Activated CD8-positive, alpha-beta T cell treated with anti-CD3 and anti-CD28 coated beads for 36 hours (primary cell): ENCODE measurements around the gene MUC22. TPM values are rescaled to one million over a fixed set of nuclear protein-coding genes. Genes with fewer than 3 reads are reported as not detected.
A peak's percentile ranks its signal among the peaks of the same experiment; 100 is the strongest.
"Not testable (repeated sequence)": the region's sequence is repeated elsewhere in the genome, so short reads cannot be mapped to it uniquely, and the experiment has no call there.

Source experiments
- ATAC-seq: fragments of 200-7000 bp; cut with Tn5 transposase; one replicate; pipeline ENCODE4 v1.10.0; 2021; ENCODE audit warnings: mild to moderate bottlenecking, moderate library complexity
- CTCF ChIA-PET: fragments of 350-600 bp; sonication (Branson Sonifier 250); formaldehyde crosslinking; loops from one replicate; lab custom pipeline; 2021; ENCODE audit warnings: antibody characterized with exemption; lab: Charles Lee
- POLR2A ChIA-PET: fragments of 350-600 bp; sonication (Branson Sonifier 250); formaldehyde crosslinking; loops from one replicate; lab custom pipeline; 2021; ENCODE audit warnings: antibody characterized with exemption; lab: Charles Lee
- DNase-seq: peaks from one replicate; pipeline ENCODE4 v3.0.0-alpha.2; 2020
- H3K27ac Mint-ChIP-seq: one replicate; pipeline ENCODE4 v1.8.0; 2021; ENCODE audit warnings: mild to moderate bottlenecking, mixed read lengths
- H3K27me3 Mint-ChIP-seq: one replicate; pipeline ENCODE4 v1.8.0; 2021; ENCODE audit warnings: mixed read lengths
- H3K36me3 Mint-ChIP-seq: one replicate; pipeline ENCODE4 v1.8.0; 2021; ENCODE audit warnings: low read depth, mixed read lengths
- H3K4me1 Mint-ChIP-seq: one replicate; pipeline ENCODE4 v1.8.0; 2021; ENCODE audit warnings: low read depth, mixed read lengths
- H3K4me3 Mint-ChIP-seq: one replicate; pipeline ENCODE4 v1.8.0; 2021; ENCODE audit warnings: mild to moderate bottlenecking, moderate library complexity, mixed read lengths
- H3K9me3 Mint-ChIP-seq: one replicate; pipeline ENCODE4 v1.8.0; 2021; ENCODE audit warnings: mixed read lengths
- intact Hi-C: fragments of 100-400 bp; cut with micrococcal nuclease; formaldehyde crosslinking; loops from one replicate; pipeline ENCODE4 v1.10.0; 2022
- total RNA-seq, 2 experiments: library from RNA; stranded (reverse); gene quantifications; one replicate each; pipeline ENCODE4 v1.2.3, GENCODE V29; 2021
- TF ChIP-seq, protein P1 (sequence below): fragments of 200-600 bp; IDR thresholded peaks from one replicate; pipeline ENCODE4 v1.8.0; 2022; ENCODE audit warnings: antibody characterized with exemption, mild to moderate bottlenecking

The MUC22 gene
- total RNA-seq, 2 experiments from 2014 or later: not detected

DNA sequence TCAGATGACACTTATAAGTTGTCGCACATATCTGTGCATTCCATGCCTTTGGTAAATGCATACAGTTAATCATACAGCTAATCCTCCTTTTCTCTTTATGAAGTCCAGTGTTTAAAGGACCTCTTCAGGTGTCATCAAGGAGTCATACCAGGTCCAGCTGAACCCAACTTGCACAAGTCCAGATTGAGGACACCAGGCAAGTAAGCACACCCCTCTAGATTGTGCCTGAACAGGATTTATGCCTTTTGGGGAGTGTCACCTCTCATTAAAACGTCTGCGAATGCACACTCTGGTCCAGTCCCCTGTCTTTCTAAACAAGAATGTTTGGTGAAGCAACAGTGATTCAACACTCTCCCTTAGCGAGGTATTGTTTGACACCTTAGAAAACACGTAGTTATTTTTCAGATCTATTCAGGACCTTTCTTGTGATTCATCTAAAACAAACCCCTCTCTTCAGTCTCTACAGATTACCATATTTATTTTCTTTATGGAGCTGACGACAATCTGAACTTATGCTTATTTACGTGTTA lies 53.7 kb downstream of the MUC22 start:
- DNase-seq (no peak), ATAC-seq (no peak)
- peaks cover 1% of the 10 kb centered on the region for H3K27me3 Mint-ChIP-seq
- no peak overlapping the region for H3K27ac Mint-ChIP-seq
- H3K4me1 Mint-ChIP-seq: no peaks in the 10 kb centered on the region
- no peaks in the 10 kb centered on the region for H3K36me3 Mint-ChIP-seq
- TF ChIP-seq, protein P1, sequence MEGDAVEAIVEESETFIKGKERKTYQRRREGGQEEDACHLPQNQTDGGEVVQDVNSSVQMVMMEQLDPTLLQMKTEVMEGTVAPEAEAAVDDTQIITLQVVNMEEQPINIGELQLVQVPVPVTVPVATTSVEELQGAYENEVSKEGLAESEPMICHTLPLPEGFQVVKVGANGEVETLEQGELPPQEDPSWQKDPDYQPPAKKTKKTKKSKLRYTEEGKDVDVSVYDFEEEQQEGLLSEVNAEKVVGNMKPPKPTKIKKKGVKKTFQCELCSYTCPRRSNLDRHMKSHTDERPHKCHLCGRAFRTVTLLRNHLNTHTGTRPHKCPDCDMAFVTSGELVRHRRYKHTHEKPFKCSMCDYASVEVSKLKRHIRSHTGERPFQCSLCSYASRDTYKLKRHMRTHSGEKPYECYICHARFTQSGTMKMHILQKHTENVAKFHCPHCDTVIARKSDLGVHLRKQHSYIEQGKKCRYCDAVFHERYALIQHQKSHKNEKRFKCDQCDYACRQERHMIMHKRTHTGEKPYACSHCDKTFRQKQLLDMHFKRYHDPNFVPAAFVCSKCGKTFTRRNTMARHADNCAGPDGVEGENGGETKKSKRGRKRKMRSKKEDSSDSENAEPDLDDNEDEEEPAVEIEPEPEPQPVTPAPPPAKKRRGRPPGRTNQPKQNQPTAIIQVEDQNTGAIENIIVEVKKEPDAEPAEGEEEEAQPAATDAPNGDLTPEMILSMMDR: no peak
- ChIA-PET CTCF (interaction anchor here (0.6 to 4.8 kb wide), 3 partner anchors 22 to 795 kb away, joined by 3 to 21 read pairs (median 4); no protein-coding TSS in a partner anchor), POLR2A (no interaction called here)
- no peak overlapping the region for H3K4me3 Mint-ChIP-seq
- no peaks in the 10 kb centered on the region for H3K9me3 Mint-ChIP-seq
- intact Hi-C loops: no loop called here

DNA sequence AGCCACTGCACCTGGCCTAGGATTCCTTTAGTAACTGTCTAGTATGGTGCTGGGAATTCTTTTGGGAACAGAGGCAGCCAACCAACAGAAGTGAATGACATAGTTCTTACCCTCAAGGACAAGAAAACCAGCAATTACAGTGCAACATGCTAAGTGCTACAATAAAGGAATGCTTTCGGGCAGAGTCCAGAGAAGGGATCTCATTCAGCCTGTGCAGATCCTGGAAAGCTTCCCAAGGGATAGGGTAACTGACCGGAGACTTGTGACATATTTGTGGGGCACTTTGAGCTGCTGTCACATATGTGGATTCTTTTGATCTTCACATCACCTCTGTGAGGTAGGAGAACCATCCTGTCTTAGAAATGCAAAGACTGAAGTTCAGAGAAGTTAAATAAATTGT lies 55.3 kb downstream of the MUC22 start:
- CTCF ChIA-PET: interaction anchor here (1.4 kb wide), 1 partner anchor 97 kb away, joined by 3 read pairs; no protein-coding TSS in a partner anchor
- peaks cover 1% of the 10 kb centered on the region for H3K27me3 Mint-ChIP-seq
- ATAC-seq: no peak
- no peak overlapping the region for H3K27ac Mint-ChIP-seq
- no peak overlapping the region for H3K4me3 Mint-ChIP-seq
- TF ChIP-seq, protein P1: no peak
- H3K4me1 Mint-ChIP-seq: peaks cover 1% of the 10 kb centered on the region
- POLR2A ChIA-PET: no interaction called here
- H3K9me3 Mint-ChIP-seq: no peaks in the 10 kb centered on the region
- no peaks in the 10 kb centered on the region for H3K36me3 Mint-ChIP-seq
- no peak for DNase-seq
- intact Hi-C loops: no loop called here

DNA sequence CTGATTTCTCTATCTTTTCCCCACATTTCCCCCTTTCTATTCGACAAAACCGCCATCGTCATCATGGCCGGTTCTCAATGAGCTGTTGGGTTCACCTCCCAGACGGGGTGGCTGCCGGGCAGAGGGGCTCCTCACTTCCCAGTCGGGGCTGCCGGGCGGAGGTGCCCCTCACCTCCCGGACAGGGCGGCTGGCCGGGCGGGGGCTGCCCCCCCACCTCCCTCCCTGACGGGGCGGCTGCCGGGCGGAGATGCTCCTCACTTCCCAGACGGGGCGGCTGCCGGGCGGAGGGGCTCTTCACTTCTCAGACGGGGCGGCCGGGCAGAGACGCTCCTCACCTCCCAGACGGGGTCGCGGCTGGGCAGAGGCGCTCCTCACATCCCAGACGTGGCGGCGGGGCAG lies 56.8 kb downstream of the MUC22 start:
- H3K36me3 Mint-ChIP-seq, H3K27me3 Mint-ChIP-seq, intact Hi-C loops, ATAC-seq, DNase-seq, H3K4me3 Mint-ChIP-seq, CTCF ChIA-PET, H3K27ac Mint-ChIP-seq, H3K4me1 Mint-ChIP-seq, H3K9me3 Mint-ChIP-seq, POLR2A ChIA-PET: not testable (repeated sequence)

DNA sequence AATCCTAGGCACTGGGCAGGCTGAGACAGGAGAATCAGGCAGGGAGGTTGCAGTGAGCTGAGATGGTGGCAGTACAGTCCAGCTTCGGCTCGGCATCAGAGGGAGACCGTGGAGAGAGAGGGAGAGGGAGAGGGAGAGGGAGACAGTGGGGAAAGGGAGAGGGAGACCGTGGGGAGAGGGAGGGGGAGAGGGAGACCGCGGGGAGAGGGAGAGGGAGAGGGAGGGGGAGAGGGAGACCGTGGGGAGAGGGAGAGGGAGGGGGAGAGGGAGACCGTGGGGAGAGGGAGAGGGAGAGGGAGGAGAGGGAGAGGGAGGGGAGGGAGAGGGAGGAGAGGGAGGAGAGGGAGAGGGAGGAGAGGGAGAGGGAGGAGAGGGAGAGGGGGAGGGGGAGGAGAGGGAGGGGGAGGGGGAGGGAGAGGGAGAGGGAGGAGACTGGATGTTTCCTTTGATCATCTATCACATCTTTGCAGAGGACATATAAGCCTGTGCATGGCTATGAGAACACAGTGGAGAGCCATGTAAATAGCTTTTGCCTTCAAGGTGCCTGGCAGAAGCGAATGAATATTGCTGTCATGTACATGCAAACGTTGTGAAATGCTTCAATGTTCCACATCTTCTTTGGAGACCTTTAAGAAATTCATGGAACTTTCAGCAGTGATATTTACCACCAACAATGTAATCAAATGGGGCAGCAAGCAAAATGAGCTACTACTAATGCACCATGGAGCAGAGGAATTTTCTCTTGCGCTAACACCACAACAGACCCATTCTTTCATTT lies 57.8 kb downstream of the MUC22 start:
- H3K4me3 Mint-ChIP-seq, intact Hi-C loops, POLR2A ChIA-PET: not testable (repeated sequence)

DNA sequence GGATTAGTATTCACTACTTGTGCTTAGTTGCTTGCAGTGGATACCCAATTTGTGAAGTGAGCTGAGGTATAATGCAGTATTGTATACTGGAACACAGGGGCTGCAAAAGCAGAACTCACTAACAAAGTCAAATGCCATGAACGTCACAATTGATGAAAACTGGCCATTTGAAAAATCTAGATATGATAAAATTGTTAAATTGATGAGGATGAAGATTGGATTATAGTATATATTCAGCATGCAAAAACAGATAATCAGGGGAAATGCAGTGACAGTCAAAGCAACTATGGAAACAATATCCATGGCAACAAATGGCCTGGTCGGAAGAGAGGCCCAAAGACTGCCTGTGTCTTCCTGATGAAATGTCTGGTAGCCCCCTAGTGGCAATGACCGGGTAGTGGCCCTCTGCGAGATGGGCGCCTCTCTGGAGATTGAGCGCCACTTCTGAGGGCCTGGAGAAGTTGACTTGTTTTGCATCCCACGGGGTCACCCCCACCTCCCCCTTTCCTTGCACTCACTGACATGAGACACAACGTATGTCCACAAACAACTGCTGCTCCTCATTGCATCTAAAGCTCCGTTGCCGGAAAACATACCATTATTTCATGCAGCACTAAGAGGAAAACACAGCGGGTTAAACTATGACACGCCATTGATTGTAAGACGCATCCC lies 58.5 kb downstream of the MUC22 start:
- ATAC-seq: peak; percentile 96
- Mint-ChIP-seq H3K9me3 (no peaks in the 10 kb centered on the region), H3K4me1 (peaks cover 1% of the 10 kb centered on the region), H3K4me3 (no peak overlapping the region), H3K27ac (no peak overlapping the region), H3K36me3 (no peaks in the 10 kb centered on the region), H3K27me3 (no peaks in the 10 kb centered on the region)
- TF ChIP-seq, protein P1: peak; percentile 89
- ChIA-PET CTCF (interaction anchor here (0.7 to 3.5 kb wide), 21 partner anchors 9 to 166 kb away, joined by 3 to 46 read pairs (median 4); partner anchors contain the start of genes GTF2H4 and VARS2), POLR2A (no interaction called here)
- DNase-seq: peak; percentile 75
- intact Hi-C loops: no loop called here

More for the DNA sequence above, 57.8 kb downstream of the MUC22 start:
- CTCF ChIA-PET: interaction anchor here (0.7 to 3.5 kb wide), 15 partner anchors 11 to 166 kb away, joined by 3 to 46 read pairs (median 5); partner anchors contain the start of genes GTF2H4 and VARS2
- not testable (repeated sequence) for H3K27ac Mint-ChIP-seq, H3K27me3 Mint-ChIP-seq, DNase-seq, H3K9me3 Mint-ChIP-seq, H3K36me3 Mint-ChIP-seq, H3K4me1 Mint-ChIP-seq, ATAC-seq
